Amniotic epithelial cell (primary cell): Measurements from ENCODE around the gene ZNF396.

Experiments
- DNase-seq: peaks from one replicate; pipeline ENCODE4 v3.0.0-alpha.2; 2010; ENCODE audit warnings: low read depth

Gene ZNF396

DNA sequence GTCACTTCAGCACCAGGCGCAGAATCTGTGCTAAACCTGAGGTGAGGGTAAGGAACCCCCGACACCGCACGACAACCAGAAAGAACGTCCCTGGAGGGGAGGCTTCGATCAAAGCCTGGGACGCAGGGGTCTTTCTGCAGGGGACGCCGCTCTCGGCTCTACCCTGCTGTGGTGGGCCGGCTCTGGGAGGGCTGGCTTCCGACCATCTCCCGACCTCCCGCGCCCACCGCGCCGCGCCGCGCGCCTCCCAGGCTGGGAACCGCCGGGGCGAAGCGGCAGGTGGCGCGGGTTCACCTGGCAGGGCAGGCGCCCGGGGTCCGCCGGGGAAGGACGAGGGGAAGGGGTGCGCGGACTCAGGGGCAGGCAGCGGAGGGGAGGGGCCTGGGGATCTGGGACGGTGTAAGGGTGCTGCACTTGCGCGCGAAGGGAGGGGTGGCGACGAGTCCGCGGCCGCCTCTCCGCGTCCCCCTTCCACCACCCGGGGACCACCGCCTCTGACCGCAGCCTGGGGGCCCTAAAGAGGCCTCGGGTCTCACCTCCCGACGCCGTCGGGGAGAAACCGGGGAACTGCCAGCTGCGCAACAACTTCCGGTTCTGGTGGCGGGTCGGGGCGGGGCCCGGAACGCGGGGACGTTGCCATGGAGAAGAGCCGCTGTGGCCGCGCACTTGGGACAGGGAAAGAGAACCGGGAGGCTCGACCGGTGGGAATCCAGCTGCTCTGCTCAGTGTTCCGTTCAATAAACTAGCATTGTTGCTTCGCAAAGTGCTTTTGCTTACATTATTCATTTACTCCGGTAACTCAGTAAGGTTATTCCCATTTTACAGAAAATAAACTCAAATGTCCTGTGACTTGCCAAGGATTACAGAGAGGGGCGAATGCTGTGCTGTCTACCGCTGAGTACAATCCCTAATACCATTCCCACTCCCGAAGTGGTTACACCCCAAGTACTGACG, at the start of gene ZNF396:
ZNF396 (minus strand) TSS at position 596 of the 954 bp plus-strand sequence. CDS start 3,045 bp downstream, outside the sequence.
- DNase-seq: peak; percentile 24

DNA sequence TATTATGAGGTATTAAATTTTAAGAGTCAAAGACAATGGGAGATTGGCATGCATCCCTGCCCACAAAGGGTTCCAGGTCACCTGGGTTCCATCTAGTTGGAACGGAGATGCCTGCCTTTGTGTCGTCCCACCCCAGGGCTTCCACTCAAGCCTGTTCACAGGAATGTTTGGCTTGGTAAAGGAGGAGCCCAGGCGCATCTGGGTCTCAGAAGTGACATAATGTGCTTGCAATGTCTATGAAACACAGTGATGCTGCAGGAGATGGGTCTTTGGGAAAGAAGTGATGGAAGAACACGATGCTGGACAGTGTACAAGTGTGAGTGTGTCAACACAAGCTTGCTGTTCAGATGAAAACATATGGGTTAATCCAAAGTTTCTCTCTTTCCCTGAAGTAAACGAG, 49.6 kb upstream of the ZNF396 start:
- no peak for DNase-seq

DNA sequence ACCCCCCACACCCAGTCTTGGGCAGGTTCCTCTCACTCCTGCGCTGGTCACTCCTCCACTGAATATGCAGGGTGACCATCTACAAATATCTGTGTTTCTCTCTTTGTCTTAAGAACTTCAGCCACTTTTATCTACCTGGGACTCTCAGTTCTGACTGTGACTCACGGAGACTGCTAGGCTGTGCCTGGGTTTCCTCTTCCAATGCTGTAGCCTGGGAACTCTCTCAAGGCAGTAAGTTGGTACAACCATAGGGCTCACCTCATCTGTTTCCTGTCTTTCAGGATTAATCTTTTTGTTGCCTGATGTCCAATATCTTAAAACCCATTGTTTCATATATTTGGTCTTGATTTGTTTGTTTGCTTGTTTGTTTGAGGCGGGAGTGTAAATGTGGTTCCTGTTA, 47.2 kb upstream of the ZNF396 start:
- no peak for DNase-seq

DNA sequence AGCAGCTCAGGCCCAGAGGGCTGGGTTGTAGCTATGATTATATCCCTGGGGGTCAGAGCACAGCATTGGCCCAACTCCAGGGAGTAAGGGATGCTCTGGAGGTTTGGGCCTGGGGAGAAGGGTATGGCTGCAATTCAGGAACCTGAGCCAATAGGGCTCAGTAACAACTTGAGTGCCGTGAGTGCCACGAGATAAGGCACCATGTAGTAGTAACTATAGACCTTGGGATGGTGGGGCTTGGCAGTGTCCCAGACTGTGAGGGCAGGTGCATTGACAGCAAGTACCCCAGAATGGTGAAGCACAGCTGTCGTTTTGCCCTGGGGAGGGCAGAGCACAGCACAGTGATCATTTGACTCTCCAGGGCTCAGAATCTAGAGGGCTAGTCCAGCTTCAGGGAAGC, 45.1 kb upstream of the ZNF396 start:
- DNase-seq: no peak

DNA sequence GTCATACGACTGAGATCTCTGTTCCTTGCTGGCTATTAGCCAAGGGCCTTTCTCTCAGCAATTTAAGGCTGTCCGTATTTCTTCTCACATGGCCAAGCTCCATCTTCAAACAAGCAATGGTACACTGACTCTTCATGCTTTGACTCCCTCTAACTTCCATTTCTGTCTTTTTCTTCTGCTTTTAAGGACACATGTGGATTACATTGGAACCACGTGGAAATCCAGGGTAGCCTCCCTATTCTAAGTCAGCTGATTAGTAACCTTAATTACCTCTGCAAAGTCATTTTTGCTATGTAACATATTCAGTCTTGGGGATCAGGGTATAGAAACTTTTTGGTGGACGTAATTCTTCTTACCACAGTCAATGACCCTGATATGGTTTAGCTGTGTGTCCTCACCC, 41.5 kb upstream of the ZNF396 start:
- no peak for DNase-seq

DNA sequence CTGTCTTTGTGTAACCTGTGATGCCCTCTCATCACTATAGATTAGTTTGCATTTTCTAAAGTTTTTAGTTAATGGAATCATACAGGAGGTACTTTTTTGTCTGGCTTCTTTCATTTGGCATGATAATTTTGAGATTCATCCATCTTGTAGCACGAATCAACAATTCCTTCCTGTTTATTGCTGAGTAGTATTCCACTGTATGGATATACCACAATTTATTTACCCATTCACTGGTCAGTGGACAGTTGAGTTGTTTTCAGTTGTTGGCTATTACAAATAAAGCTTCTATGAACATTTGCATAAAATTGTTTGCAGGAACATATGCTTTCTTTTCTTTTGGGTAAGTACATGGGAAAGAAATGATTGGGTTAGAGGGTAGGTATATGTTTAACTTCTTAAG, 40.1 kb upstream of the ZNF396 start:
- no peak for DNase-seq

DNA sequence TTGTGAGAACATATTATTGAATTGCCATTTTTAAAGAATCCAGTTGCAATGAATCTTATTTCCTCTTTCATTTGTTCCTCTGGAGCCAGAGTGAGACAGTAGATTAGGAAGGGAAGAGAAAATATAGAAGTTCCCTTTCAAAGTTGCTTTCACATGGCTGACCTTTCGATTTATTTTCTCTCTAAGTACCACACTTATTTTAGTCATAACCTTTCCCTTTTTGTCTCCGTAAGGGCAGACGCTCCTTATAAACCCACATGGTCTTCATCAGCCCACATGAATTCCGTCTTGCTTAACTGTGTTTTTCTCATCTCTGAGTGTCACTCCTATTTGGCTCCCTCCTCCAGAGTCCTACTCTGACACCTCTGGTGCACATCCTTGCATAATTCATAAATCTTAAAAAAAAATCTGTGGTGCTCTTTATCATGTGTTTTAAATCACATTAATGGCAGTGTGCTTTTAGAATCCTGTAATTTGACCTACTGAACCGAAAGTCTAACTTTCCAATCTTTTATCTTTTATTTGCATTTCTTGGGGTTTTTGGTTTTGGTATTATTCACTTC, 38.5 kb upstream of the ZNF396 start:
- peak; percentile 83 for DNase-seq

DNA sequence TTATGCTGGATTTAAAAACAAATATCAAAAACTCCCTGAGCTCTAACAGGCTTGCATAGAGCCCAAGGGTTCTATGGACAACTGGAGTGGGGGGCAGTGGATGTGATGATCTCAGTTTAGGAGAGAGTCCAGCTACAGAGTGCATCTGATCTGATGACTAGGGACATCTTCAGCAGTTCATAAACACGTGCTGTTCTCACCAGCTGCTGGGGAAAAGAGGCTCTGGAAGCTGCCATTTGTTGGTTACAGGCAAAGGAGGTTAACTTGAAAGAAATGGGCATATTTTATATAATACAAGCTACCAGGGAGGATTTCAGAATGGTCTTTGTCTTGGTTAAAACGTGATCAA, 36.0 kb upstream of the ZNF396 start:
- DNase-seq: no peak

DNA sequence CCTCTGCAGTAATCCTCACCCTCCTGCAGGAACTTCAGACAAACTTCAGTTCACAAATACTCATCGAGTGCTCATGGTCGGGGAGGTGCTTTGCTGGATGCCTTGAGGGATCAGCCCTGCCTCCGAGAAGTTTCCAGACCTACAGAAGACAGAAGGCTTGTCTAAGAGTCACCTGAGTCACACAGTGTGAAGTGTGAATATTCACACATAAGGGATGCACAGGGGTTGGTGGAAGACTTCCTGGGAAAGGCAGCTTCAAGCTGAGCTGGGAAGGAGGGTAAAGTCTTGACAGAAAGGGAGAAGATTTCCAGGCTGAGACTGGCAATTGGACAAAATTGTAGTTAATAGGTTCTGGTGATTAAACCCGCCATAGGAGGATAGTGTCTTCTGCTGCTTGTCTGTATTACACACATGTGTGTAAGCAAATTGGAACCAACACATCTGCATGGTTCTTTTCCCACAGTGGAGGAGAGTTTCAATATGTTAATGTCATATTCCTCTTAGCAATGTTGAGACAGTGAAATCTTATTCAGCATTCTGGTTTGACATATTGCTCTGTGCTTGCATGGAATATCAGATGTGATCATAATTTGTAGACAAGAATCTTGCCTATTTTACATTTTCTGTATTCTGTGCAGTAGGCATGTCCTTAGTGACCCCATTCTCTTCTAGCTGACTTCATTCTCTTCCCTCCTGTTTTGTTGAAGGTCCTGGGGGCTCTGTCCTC, 34.7 kb upstream of the ZNF396 start:
- no peak for DNase-seq

DNA sequence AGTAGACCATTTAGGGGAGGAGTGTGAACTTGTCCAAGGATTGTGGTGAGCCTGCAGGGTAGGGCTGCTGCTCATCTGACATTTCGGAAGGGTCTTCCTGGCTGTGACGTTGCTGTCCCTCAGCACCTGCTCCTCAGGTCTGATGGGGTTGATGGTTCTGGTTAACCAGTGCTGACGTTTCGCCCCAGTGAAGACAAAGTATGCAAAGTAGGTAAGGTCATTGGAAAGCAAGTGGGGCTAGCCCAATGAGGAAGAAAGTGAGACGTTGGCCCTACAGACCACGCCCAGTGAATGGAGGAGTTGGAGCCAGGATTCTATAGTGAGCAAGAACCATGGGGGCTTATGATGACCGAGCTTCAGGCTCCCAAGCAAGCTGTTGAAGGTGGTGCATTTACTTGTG, 33.4 kb upstream of the ZNF396 start:
- no peak for DNase-seq

DNA sequence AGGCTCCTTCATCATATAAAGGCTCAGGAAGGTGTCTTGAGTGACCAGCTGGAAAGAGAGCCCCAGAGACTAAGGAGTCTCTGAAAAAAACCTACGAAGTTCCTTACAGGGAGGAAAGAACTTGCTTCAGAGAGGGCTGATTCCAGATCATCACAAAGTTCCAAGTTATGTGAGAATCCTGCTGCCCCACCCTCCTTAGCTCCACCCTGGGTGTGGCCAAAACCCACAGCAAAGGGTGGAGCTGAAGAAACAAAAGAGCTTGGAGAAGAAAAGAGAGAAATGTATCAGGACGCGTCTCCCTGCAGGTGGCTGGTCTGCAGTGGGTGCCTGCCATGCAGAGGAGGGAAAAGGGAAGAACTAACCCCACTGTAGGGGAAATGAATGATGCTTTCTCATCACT, 32.8 kb upstream of the ZNF396 start:
- DNase-seq: no peak

DNA sequence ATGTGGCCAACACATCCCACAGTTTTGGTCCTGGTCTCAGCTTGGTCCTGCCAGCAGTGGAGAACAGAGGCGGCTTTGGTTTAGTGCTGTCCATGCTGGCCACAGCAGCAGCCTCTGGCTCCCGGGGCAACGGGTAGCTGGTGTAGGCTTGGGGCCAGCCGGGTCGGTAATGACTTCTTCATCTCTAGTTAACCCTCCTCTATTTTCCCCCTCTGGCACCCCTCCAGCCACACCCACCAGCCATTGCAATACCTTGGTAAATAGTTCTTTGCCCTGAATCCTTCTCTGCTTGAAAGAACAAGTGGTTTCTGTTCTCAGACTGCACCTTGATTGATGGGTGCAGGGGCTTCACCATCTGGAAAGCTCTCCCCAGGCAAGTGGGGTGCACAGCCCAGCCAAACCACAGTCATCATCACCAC, 31.7 kb upstream of the ZNF396 start:
- DNase-seq: no peak

DNA sequence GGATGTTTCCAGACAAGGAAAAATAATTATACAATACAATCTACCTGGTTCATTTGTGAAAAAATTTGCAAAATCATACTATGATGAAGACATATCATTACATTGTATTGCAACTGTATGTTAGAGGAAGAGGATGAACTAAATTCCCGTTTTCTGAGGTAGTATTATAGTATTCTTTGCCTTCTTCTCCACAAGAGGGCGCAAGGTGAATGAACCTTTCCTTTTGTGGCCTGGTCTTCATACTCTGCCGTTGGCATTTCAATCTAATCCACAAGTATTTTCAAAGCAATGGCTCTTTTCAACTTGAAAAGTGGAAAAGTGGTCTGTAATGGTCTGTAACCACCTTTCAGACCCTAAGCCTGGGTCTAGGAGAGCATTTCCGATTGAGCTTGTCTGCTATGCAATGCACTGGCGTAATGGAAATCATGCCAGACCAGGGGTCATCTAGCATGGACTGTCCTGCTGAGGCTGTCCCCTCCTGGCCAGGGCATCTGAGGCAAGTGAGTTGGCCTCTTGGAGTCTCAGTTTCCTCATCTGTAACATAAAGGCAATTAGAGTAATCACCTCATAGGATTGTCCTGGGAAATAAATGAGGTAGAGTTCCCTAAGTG, 30.8 kb upstream of the ZNF396 start:
- DNase-seq: peak; percentile 64

DNA sequence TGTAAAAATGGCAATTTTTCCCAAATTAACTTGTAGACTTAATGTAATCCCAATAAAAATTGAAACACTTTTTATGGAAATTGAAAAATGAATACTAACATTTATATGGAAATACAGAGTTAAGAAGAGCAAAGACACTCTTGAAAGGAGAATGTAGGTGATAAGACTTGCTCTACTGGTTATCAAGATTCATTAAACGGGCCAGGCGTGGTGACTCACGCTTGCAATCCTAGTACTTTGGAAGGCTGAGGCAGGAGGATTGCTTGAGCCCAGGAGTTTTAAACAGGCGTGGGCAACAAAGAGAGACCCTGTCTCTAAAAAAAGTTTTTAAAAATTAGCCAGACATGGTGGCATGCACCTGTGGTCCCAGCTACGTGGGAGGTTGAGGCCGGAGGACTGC, 29.5 kb upstream of the ZNF396 start:
- peak; percentile 48 for DNase-seq

DNA sequence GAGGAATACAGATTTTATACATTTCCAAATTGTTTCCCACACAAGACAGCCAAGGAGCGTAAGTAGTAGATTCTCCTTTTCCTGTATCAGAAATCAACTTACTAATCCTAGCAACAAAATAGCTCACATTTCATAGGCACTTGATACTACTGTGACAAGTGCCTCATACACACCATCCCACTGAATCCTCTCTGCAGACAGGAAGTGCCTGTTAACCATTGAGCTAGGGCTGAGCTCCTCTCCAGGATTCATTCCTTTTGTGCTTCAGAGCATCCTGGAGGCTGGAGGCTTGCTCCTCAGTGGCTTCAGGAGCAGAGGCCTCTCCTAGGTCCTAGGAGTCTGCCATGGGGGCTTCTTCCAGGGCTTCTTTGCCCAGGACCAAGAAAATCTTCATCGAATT, 20.8 kb upstream of the ZNF396 start:
- no peak for DNase-seq

DNA sequence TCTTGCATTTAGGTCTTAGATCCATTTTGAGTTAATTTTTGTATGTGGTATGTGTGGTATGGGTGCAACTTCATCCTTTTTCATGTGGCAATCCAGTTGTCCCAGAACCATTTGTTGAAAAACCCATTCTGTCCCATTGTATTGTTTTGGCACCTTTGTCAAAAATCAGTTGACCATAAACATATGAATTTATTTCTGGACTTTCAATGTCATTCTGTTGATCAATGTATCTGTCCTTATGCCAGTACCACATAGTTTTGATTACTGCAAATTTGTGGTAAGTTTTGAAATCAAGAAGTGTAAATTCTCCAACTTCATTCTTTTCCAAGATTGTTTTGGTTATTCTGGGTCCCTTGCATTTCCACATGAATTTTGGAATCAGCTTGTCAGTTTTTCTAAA, 16.6 kb upstream of the ZNF396 start:
- no peak for DNase-seq

DNA sequence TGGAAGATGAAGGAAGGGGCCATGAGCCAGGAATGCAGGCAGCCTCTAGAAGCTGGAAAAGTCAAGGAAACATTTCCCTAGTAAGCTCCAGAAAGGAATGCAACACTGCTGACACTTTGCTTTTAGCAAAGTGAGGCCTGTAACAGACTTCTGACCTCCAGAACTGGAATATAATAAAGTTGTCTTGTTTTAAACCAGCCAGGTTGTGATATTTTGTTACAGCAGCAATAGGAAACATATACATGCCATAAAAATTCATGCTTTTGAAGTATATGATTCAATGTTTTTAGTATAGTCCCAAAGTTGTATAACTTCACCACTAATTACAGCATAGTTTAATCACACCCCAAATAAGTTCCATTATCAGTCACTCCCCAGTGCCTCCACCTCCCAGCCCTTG, 15.2 kb upstream of the ZNF396 start:
- no peak for DNase-seq

DNA sequence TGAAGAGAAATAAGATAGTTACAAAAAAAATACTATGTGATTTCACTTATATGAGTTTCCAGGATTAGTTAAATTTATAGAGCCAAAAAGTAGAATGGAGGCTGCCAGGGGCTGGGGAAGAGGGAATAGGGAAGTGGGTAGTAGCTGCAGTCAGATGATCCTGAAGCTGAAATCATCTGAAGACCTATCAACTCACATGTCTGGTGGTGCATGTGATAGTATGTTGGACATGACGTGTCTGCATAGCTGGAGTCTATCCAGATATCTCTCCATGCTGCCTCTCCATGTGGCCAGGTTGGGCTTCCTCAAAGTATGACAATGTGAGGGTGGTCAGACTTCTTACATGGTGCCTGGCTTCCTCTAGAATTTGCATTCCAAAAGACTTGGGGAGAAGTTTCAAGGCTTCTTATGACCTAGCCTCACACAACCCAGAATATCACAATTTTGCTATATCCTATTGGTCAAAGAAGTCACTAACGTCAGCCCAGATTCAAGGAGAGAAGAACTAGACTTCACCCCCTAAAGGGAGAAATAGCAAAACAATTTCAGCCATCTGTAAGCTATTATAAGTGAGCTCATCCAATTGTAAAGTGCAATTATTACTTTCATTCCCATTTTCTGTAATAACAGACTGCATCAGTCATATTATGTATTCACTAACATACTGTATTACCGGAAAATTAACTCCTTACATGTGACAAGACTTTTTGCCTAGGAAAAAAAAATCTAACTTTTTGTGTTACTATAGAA, 14.0 kb upstream of the ZNF396 start:
- DNase-seq: no peak

DNA sequence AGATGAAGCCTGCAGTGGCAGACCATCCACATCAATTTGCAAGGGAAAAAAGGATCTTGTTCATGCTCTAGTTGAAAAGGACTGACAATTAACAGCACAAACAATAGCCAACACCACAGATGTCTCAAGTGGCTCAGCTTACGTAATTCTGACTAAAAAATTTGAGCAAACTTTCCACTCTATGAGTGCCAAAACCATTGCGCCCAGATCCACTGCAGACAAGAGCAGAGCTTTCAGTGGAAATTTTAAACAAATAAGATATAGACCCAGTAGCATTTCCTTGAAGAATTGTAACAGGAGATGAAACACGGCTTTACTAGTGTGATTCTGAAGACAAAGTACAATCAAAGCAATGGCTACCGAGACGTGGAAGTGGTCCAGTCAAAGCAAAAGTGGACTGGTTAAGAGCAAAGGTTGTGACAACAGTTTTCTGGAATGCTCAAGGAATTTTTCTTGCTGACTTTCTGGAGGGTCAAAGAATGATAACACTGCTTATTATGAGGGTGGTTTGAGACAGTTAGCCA, 12.0 kb upstream of the ZNF396 start:
- peak; percentile 44 for DNase-seq

DNA sequence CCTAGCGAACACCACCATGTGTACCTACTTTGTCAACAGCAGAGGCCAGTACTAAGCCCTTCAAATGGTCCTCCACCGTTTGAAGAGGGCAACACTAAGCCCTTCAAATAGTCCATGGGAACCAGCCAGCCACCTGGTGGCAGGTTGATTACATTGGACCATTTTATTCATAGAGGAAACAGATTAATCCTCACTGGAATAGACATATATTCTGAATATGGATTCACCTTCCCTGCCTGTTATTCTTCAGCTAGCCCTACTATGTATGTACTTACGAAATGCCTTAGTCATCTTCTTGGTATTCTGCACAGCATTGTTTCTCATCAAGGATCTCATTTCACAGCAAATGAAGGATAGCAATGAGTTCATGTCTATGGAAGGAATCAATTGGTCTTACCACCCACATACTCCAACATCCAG, 10.0 kb upstream of the ZNF396 start:
- peak; percentile 17 for DNase-seq

DNA sequence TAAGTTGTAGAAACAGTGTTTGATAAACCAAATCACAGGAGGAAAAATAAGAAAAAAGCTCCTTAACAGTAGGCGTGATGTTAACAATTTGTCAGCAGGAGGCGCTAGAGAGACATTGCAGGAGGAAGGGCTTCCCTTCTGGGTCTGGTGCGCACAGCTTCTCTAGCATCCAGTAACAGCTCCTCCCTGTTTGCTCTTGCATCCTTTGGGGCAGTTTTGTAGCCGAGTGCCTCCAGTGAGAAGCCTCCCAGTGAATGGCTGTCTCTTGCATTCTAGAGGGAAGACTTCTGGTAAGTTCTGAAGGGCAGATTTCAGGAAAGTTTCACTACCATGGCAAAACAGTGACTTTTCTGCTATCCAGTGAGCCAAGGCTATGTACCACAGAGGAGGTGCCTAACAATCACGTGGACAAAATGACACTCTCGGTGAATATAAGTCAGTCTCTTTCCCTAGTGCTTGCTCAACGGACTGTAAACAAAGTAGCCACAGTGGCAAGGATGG, 9.5 kb upstream of the ZNF396 start:
- peak; percentile 77 for DNase-seq
